ENCODE measurements around the gene STT3A. TPM values are rescaled to one million over a fixed set of nuclear protein-coding genes. Genes with fewer than 3 reads are reported as not detected.

The STT3A gene
- polyA plus RNA-seq, 2 of the 4 experiments (the other 2 are of a cell fraction): 92.1 to 197 TPM

DNA sequence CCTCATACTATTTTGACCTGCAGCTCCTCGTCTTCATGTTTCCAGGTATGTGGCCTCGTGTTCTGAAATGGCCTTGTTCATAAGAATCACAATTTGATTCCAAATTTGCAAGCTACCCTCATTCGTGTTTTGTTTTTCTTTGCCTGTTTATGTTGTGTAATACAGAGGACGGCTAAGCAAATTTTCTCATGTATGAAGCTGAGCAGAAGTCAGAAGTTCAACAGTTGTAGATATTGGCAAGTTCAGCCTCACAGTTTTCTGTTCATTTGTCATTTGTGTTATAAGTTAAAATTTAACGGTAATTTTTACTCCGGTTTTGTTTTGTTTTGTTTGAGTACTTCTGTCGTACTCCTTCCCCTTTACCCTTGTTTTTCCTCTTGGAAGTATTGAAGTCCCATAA lies 16.9 kb downstream of the STT3A start:
- no peak for FAIRE-seq
- no peak for TF ChIP-seq FOXS1 (CRISPR knock-in tag; IDR thresholded peaks at IDR 0.05)
- no peak for TF ChIP-seq EP300 (IDR thresholded peaks at IDR 0.05)
- DNase-seq (ENCODE audit: low read depth in 1 of 2, low spot score in 1 of 2): no peak
- no peak overlapping the region for H3K4me3 ChIP-seq
- CTCF ChIA-PET: interaction anchor here (1.9 kb wide), 1 partner anchor 40 kb away, joined by 5 read pairs; the partner anchor contains the start of gene EI24
- no peak overlapping the region for H3K4me2 ChIP-seq
- no peak for ATAC-seq
- no peaks in the 10 kb centered on the region for H3K9me3 ChIP-seq
- WGBS (ENCODE audit: missing lambda C conversion rate): 90% methylated on average over 7 of the region's 7 CpGs
- H3K27ac ChIP-seq: no peak overlapping the region
- POLR2A ChIA-PET: interaction anchor here (0.6 kb wide), 1 partner anchor 277 kb away, joined by 3 read pairs; no protein-coding TSS in a partner anchor
- H3K4me1 ChIP-seq: no peaks in the 10 kb centered on the region

DNA sequence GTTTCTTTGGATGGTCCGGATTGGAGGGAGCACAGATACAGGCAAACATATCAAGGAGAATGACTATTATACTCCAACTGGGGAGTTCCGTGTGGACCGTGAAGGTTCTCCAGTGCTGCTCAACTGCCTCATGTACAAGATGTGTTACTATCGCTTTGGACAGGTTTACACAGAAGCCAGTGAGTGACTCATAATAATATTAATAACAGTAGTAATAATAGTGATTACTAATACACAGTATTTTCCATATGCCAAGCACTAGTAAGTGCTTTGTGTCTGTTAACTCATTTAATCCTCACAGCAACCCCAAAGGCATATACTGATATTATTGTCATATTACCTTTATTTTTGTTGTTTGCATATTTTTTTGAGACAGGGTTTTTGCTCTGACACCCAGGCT lies 25.7 kb downstream of the STT3A start:
- DNase-seq (ENCODE audit: low read depth in 1 of 2, low spot score in 1 of 2): no peak

GRCh38 chr11:125621995-125622394 lies 29.3 kb downstream of the STT3A start:
- 0 out of 6 replicates have a peak overlapping the region, but pooled peaks of 1 of the 2 experiments have one; percentile 22 for H3K27ac ChIP-seq
- peaks cover 18% of the 10 kb centered on the region for H3K4me1 ChIP-seq
- CTCF ChIA-PET: no interaction called here
- FAIRE-seq (no peak), DNase-seq (ENCODE audit: low read depth in 1 of 2, low spot score in 1 of 2) (peak in 1 of 2 experiments; percentile 7), ATAC-seq (no peak)
- no peaks in the 10 kb centered on the region for H3K9me3 ChIP-seq
- 44% methylated on average over 2 of the region's 2 CpGs for WGBS (ENCODE audit: missing lambda C conversion rate)
- TF ChIP-seq FOSL2 (IDR thresholded peaks at IDR 0.05) (no peak), FOSL2 (CRISPR knock-in tag; IDR thresholded peaks at IDR 0.05) (peak; percentile 15; the same call in 1 of the 2 replicates), CEBPB (IDR thresholded peaks at IDR 0.05) (peak in 1 of 2 experiments; percentile 51; a peak in 1 of 4 replicates), BCL3 (IDR thresholded peaks at IDR 0.05) (no peak)
- H3K4me3 ChIP-seq: no peak overlapping the region
- POLR2A ChIA-PET: no interaction called here
- 0 out of 3 replicates have a peak overlapping the region, but pooled peaks have one; percentile 6 for H3K4me2 ChIP-seq

More for the DNA sequence above, 25.7 kb downstream of the STT3A start:
- H3K4me1 ChIP-seq: peaks cover 12% of the 10 kb centered on the region; the same call in 2 of the 3 replicates
- H3K4me2 ChIP-seq: no peak overlapping the region
- ChIA-PET CTCF (no interaction called here), POLR2A (no interaction called here)
- H3K9me3 ChIP-seq: no peaks in the 10 kb centered on the region
- H3K27ac ChIP-seq: no peak overlapping the region
- WGBS (ENCODE audit: missing lambda C conversion rate): 99% methylated on average over 4 of the region's 4 CpGs
- TF ChIP-seq ZFP36 (IDR thresholded peaks at IDR 0.05; ENCODE audit: borderline replicate concordance, partially characterized antibody): no peak
- no peak for TF ChIP-seq ZNF302 (CRISPR knock-in tag; IDR thresholded peaks at IDR 0.05)
- no peak for TF ChIP-seq CBX2 (IDR thresholded peaks at IDR 0.05; ENCODE audit: borderline replicate concordance, low read depth)
- TF ChIP-seq NPAS2 (CRISPR knock-in tag; IDR thresholded peaks at IDR 0.05; ENCODE audit: borderline replicate concordance): no peak
- no peak for TF ChIP-seq FOXS1 (CRISPR knock-in tag; IDR thresholded peaks at IDR 0.05)
- TF ChIP-seq FOSB (CRISPR knock-in tag; IDR thresholded peaks at IDR 0.05): no peak
- TF ChIP-seq HEYL (CRISPR knock-in tag; IDR thresholded peaks at IDR 0.05): no peak
- TF ChIP-seq, protein P1, sequence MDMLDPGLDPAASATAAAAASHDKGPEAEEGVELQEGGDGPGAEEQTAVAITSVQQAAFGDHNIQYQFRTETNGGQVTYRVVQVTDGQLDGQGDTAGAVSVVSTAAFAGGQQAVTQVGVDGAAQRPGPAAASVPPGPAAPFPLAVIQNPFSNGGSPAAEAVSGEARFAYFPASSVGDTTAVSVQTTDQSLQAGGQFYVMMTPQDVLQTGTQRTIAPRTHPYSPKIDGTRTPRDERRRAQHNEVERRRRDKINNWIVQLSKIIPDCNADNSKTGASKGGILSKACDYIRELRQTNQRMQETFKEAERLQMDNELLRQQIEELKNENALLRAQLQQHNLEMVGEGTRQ (IDR thresholded peaks at IDR 0.05): no peak
- no peak for TF ChIP-seq FOSL2 (IDR thresholded peaks at IDR 0.05)
- TF ChIP-seq FOSL2 (CRISPR knock-in tag; IDR thresholded peaks at IDR 0.05): no peak
- TF ChIP-seq RCOR1 (IDR thresholded peaks at IDR 0.05; ENCODE audit: low read depth, low read length): no peak
- no peak for TF ChIP-seq TFCP2L1 (CRISPR knock-in tag; IDR thresholded peaks at IDR 0.05)
- no peak for TF ChIP-seq MAFK (IDR thresholded peaks at IDR 0.05; ENCODE audit: partially characterized antibody)
- TF ChIP-seq ZSCAN20 (CRISPR knock-in tag; IDR thresholded peaks at IDR 0.05): no peak
- TF ChIP-seq KDM1A (IDR thresholded peaks at IDR 0.05; ENCODE audit: low read depth): no peak
- TF ChIP-seq ZC3H11A (IDR thresholded peaks at IDR 0.05): no peak
- no peak for TF ChIP-seq RFX5 (IDR thresholded peaks at IDR 0.05)
- no peak for TF ChIP-seq MAX (IDR thresholded peaks at IDR 0.05)
- TF ChIP-seq RNF2 (IDR thresholded peaks at IDR 0.05; ENCODE audit: borderline replicate concordance, low read depth): no peak
- no peak for TF ChIP-seq HOXA7 (CRISPR knock-in tag; IDR thresholded peaks at IDR 0.05)
- ATAC-seq (no peak), FAIRE-seq (no peak)
- H3K4me3 ChIP-seq: no peak overlapping the region

All from A549 (cell line).